HL-60/S4 (cell line): ENCODE measurements around the gene ASAP2.

Source experiments
- in situ Hi-C: fragments of 300-500 bp; cut with MboI; formaldehyde crosslinking; loops from 2 replicates; pipeline ENCODE4 v1.14.3; 2022; ENCODE audit warnings: low sequenced_read_pairs

Gene ASAP2

DNA sequence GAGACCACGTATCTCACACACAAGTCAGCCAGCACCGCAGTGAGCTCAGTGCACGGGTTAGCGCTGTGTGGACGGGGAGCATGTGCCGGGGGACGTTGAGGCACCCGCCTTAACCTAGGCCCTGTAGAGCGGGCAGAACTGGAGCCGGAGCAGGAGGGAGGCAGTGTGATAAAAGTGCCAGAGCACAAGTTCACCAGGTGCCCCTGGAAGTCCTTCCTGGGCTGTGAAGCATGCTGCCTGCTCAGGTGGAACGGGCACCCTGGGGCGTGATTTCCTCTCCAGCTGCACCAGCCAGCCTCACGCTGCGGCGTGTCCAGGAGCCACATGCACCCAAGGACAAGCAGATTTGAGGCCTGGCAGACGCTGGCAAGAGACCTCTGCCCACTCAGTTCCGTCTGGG is 166.4 kb downstream of the ASAP2 start:
- in situ Hi-C loops: no loop called here

DNA sequence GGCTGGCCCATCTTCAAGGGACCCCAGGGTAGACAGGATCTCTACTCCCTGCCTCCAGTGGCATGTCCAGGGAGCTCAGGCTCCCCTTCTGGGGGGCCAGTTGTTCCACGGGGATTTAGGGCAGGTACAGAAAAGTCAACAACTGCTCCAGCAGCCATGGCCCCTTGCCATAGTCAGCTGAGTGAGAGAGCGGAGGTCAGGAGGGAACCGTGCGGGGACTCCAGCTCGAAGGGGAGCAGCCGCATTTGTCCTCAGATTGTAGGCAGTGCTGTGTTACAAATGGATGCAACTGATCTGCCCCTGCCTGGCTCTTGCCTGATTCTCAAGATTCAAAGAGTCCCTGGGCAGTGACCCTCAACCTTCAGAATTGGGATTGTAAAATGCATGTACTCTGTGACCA is 166.9 kb downstream of the ASAP2 start:
- in situ Hi-C loops: no loop called here

DNA sequence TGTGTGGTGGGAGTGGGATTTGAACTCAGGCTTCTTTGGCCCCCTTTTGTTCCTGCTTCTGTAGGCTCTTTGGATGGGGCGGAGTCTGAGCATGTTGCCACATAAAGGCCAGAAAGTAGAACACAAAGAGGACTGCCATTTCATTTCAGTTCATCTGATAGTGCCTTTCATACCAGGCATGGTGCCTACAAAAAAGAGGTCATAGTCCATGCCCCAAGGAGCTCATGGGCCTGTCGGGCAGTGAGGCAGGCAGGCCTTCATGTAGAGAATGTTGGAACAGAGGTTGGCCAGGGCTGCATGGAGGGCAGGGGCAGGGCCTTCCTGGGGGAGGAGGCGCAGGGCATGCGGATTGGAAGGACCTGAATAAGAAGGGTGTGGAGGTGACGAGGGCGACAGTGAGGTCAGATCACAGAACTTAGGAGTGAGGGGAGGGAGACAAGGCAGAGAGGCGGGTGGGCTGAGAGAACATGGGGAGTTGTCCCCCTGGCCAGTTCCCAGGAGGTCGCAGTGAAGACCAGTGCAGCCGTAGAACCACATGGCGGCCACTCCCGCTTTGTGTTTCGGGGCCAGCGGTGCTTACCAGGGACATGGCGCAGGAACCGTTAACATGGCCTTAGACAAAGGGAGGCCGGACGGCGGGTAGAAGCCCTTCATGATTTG is 167.6 kb downstream of the ASAP2 start:
- in situ Hi-C loops: no loop called here

DNA sequence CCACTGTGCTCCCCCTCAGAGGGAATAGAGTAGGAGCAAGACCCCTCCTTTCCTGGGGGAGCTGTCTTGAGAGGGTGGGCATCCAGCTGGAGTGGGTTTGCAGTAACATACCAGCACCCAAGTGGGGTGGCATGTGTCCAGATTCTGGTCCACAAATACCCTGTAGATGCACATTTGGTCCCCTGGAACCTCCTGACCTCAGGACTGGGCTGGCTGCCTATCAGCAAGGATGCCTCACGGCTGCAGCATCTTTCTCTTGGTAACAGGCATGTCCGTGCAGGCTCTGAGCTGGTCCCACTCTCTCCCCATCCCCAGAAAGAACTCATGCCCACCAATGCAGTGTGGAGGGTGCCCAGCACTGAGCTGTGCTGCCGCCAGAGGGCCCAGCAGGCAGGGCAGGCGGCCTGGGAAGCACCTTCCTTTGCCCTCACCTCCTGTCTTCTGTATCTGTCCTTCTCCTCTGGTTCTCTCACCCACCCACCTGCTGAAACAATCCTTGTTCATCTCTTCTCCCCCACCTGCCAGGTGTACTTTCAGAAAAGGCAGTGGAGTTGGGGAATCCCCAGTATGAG is 169.3 kb downstream of the ASAP2 start:
- in situ Hi-C loops: no loop called here

DNA sequence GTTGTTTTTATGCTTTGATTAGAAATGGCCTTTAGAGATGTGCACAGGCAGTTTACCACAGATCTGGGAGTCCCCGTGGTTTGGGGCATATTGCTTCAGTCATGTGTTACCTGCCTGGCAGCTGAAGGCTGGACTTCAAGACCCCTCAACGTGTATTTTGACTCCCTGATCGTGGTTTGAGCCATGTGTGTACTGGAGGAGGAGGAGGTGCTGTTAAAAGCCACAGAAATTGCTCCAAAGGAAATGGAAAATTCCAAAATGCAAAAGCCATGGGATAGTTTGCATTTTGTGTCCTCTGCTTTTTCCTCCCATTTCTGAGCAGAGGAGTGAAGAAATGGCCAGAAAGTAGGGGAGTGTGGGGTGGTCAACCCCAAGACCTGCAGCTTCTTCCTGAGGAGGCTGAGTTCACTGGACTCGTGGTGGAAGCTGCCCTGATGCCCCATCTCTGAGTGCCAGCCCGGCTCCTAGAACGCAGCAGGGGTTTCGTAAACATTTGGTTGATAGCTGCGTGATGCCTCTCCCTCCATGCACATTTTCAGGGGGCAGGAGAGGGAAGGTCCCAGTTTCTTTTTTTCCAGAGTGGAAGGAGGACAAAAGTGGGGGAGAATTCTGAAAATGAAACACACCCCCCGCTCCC is 171.0 kb downstream of the ASAP2 start:
- in situ Hi-C loops: no loop called here

DNA sequence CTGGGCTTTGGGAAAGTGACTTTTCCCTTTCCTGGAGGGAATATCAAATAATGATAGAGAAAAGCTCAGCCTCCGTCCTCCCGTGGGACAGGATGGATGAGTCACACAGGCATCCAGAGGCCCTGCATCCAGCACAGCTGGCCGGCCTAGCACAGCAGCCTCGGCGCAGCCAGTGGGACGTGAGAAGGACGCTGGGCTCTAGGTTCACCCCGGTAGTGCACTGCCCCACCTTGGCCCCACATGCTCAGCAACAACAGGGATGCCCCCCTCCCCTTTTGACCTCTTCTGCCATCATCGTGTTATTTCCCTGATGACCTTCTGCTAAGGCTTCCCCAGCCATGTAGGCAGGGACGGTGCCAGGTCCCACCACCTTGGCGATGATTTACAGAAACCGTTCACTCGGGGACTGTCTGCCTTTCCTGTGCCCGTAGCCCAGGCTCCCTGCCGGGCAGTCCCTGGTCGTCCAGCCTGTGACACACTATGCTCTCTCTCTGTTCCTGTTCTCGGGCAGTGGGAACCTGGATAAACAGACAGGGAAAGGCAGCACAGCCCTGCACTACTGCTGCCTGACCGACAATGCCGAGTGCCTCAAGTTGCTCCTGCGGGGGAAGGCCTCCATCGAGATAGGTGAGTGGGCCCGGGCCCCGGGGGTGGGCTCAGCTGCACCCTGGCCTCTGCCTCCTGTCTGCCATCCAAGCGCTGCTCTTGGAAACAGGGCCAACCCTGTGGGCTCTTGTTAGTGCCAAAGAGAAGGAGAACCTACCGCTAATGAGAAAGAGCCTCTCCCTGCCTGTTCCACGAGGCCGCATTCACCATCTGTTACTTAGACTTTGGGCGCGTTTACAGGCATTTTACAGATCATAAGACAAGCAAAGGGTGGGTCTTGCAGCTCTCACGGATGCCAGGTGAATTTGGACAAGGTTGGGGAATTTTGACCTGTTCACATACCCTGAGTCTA is 172.1 kb downstream of the ASAP2 start:
- in situ Hi-C loops: no loop called here

DNA sequence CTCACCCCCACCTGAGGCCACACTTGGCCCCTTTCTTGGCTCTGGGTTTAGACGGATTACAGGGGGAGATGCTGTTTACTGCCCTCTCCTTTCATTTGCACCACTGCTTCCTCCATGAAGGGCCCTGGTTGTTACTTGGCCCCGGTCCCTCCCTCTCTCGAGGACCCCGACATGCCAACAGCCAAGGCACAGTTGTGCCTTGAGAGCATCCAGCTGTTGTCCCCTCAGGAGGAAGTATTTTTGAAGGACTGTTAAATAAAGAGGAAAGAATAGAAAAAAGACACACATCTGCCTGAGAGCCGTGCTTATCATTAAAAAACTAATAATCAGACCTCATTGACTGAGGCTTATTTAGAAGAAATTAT is 172.8 kb downstream of the ASAP2 start:
- in situ Hi-C loops: no loop called here

DNA sequence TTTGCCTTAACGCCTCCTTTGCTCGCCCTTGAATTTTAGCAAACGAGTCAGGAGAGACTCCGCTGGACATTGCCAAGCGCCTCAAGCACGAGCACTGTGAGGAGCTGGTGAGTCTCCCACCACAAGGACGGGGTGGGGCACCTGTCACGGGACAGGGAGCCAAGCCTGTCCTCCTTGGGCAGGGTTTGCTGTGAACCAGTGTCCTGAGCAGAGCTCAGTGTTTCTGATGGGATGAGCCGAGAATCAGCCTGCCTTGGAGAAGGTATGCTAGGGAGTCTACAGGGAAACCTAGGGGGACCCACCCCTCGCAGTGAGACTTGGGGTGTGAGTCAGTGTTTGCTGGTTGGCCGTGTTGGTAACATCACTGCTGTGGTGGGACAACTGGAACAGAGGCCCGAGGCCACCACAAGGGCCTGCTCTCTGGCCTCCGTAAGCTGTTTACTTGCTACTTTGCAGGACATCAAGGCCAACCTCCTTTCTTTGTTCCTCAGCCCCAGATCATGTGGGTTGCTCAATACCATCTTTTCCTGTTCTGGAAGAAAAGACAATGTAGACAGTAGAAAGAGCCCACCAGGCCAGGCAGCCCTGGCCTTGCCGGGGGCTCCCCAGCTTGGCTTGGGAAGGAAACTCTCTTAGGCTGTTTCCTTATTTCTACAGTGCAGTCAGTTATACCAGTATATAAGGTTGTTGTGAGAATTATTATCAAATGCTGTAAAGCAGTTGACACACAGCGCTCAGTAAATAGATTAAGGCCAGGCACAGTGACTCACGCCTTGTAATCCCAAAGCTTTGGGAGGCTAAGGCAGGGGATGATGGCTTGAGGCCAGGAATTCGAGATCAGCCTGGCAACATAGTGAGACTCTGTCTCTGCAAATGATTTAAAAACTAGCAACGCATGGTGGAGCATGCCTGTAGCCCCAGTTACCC is 174.4 kb downstream of the ASAP2 start:
- in situ Hi-C loops: no loop called here

DNA sequence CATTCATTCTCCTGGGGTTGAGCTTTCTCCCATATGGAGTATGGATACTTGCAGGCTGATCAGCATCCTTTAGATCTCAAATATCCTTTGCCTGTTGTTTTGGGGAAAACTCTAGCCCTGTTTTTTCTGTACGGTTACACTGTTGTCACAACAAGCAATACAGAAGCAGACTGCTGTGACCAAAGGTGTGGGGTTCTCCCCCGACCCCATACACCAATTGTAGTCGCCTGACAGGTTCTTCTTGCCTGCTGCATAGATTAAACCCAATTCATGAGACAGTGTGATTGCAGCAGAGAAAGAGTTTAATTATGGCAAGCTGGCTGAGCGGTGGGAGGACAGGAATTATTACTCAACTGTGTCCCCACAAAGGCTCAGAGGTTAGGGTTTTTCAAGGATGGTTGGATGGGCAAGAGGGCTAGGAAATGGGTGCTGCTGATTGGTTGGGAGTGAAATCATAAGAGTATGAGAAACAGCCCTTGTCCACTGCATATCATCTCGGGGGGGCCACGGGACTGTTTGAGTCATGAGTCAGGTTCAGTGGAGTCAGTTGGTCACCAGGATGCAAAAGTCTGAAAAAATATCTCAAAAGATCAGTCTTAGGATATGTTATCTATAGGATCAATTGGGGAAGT is 176.1 kb downstream of the ASAP2 start:
- in situ Hi-C loops: no loop called here

DNA sequence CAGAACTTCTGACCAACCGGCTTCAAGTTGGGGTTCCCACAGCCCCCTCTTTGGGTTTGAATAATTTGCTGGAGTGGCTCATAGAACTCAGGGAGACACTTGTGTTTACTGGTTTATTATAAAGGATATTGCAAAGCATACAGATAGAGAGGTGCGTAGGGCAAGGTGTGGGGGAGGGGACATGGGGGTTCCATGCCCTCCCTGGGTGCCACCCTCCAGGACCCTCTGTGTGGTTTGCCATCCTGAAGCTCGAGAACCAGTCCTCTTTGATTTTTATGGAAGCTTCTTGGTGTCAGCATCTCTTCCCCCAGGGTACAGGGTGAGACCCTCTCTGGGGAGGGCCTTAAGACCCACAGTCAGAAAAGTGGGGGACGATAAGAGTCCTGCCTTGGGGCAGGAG is 177.9 kb downstream of the ASAP2 start:
- in situ Hi-C loops: no loop called here

DNA sequence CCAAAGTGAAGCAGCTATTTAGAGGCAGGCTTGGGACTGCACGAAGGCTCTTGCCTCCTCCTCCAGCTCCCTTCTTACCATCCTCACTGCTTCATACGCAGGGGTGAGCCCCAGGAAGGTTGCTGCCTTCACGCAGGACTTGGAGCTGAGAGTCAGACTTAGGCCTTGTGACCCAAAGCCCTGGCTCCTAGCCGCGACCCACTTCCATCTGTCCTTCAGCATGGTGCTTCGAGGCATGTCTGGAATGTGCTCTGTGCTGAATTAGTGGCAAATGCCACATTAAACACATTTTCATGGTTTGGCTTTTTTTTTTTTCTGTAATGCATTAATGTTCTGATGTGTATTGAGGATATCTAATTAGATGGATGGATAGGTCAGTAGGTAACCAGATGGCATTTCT is 179.2 kb downstream of the ASAP2 start:
- in situ Hi-C loops: no loop called here

DNA sequence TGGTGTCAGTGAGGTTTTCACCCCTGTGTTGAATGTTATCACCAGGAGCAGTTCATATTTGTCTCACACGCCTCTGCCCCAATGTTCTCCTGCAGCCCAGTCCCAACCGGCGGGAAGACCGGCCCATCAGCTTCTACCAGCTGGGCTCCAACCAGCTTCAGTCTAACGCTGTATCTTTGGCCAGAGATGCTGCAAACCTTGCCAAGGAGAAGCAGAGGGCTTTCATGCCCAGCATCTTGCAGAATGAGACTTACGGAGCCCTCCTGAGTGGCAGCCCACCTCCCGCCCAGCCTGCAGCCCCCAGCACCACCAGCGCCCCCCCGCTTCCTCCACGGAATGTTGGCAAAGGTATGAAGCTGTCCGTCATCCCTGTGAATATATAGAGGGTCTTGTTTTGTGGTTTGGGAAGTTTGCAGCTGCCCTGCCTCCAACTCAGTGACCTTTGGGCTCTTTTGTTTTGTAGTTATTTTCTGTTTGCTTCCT is 181.6 kb downstream of the ASAP2 start:
- in situ Hi-C loops: no loop called here

DNA sequence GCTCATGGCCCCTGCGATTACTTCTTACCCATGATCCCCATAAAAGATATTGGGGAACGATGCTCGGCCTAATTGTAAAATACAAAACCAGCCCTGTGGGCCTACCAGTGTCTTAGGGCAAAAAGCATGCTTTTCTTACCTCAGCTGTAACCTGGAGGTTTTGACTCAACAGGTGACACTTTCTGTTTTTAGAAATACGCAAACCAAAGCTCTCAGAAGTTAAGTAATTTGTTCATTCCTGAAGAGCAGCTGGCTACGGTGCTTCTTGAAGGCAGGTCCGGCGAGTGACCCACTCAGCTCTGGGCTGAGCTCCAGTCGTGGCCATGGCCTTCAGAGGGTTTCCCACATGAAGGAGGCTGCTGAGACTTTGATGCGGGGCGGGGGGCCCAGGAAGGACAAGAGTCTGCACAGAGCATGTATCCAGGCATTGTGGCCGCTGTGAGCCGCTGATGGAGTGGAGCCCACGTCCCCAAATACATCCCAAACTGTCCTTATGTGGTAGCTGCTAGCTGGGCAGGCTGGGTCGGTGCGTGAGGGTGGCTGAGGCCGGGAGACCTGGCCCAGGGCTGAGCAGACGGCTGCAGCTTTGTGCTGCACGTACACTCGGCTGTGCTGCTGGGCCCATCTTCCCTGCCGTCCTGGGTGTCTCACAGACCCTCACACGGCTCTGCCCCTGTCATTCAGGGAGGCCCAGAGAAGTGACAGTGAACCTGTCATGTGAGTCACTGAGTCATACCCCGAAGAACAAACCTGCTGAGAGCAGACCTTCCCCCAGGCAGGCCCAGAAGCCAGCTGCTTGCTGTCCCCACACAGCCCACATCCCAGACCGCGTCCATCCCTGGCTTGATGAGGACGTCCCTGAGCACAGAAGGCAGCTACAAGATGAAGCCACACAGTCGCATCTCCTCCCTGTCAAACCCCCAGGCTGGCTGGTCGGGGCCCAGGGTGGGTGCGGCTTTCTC is 182.6 kb downstream of the ASAP2 start:
- in situ Hi-C loops: no loop called here

DNA sequence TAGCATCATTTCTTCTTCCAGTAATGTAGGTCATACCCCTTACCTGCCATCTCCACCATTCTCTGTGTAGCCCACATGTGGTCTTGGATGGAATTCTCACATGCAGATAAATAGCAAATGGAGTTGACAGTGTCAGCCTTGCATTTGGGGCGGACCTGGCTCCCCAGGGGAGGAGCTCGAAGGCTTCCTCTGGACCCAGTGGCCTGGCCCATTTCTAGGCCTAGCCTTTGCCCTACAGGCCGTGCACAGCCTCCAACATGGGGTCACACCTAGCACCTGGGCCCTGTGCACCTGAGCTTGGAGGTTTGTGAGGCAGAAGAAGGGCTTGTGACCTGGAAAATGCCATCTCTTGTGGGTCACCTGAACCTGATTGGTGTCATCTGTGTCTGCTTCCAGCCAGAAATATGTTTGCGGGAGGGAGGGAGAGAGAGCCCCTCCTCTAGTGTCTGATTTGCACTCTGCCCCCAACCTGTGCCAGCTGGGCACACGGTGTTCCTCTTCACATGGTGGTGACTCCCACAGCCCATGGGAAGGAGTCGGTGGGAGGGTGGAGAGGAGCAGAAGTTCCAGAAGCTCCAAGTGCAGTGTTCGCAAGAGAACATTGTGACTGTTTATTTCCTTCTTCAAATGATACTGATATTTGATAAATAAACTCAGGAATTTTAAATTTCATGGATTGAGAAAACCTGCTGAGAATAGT is 183.7 kb downstream of the ASAP2 start:
- in situ Hi-C loops: no loop called here

DNA sequence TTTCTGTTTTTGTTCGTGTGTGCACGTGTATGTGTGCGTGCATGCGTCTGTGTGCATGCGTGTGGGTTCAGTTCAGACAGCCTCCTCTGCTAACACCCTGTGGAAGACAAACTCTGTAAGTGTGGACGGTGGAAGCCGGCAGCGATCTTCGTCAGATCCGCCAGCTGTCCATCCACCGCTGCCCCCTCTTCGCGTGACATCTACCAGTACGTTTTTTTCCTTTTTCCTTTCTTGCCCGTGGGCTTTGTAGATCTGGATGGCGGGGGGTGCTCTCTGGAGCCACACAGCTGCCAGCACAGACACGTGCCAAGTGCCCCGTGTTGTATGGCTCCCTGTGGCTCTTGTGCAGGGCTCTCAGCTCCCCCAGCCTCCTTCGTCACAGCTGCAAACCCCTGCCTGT is 184.4 kb downstream of the ASAP2 start:
- in situ Hi-C loops: no loop called here

DNA sequence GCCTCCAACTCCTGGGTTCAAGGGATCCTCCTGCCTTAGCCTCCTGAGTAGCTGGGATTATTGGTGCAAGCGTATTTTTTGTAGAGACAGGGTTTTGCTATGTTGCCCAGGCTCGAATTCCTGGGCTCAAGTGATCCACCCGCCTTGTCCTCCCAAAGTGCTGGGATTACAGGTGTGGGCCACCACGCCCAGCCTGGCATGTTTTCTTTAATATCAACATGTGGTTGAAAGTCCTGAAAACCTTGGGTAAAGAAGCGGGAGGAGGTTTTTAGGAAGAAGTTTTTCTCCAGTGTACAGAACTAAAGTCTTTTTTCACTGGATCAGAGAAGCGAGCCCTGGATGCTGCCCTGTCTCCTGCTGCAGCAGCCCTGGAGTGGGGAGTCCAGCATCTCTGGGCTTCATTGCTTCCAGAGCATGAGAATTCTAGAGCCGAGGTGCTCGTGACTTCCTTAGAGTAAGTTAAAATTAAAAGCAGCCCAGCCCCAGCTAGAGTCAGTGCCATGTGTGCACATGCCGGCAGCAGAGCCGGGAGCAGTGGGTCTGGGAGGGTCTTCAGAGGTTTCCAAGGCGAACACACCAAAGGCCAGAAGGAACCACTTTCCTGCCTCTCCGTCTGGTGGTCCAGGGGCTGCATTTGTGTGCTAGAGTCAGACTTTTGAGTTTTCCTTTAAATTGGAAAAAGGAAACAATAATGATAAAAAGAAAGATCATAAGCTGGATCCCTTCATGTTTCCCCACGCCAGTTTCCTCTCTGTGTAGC is 185.5 kb downstream of the ASAP2 start:
- in situ Hi-C loops: no loop called here
